Activated CD8-positive, alpha-beta T cell treated with anti-CD3 and anti-CD28 coated beads, Interleukin-2, amount 10 ng/mL, durations not matched to agents 7 days and 5 days (primary cell): ENCODE data around the gene PROKR1. TPM values are rescaled to one million over a fixed set of nuclear protein-coding genes. Genes with fewer than 3 reads are reported as not detected.
"Not testable (repeated sequence)": the region's sequence is repeated elsewhere in the genome, so short reads cannot be mapped to it uniquely, and the experiment has no call there.

Experiments
- ATAC-seq: fragments of 150-1000 bp; cut with Tn5 transposase; one replicate; pipeline ENCODE4 v1.10.0; 2021; ENCODE audit warnings: moderate library complexity
- CTCF ChIA-PET: fragments of 350-600 bp; sonication (Branson Sonifier 250); formaldehyde crosslinking; loops from one replicate; lab custom pipeline; 2021; ENCODE audit warnings: antibody characterized with exemption; lab: Charles Lee
- POLR2A ChIA-PET: fragments of 350-600 bp; sonication (Branson Sonifier 250); formaldehyde crosslinking; loops from one replicate; lab custom pipeline; 2021; ENCODE audit warnings: antibody characterized with exemption; lab: Charles Lee
- DNase-seq: peaks from one replicate; pipeline ENCODE4 v3.0.0-alpha.2; 2020
- H3K27ac Mint-ChIP-seq: one replicate; pipeline ENCODE4 v1.8.0; 2021; ENCODE audit warnings: mild to moderate bottlenecking, mixed read lengths
- H3K27me3 Mint-ChIP-seq: one replicate; pipeline ENCODE4 v1.8.0; 2021; ENCODE audit warnings: low read depth, mixed read lengths
- H3K36me3 Mint-ChIP-seq: one replicate; pipeline ENCODE4 v1.8.0; 2021; ENCODE audit warnings: low read depth, mixed read lengths
- H3K4me1 Mint-ChIP-seq: one replicate; pipeline ENCODE4 v1.8.0; 2021; ENCODE audit warnings: low read depth, mixed read lengths
- H3K4me3 Mint-ChIP-seq: one replicate; pipeline ENCODE4 v1.8.0; 2021; ENCODE audit warnings: mild to moderate bottlenecking, mixed read lengths
- H3K9me3 Mint-ChIP-seq: one replicate; pipeline ENCODE4 v1.8.0; 2022; ENCODE audit warnings: mixed read lengths; ENCODE audit not compliant: insufficient read depth
- total RNA-seq, 2 experiments: library from RNA; stranded (reverse); gene quantifications; one replicate each; pipeline ENCODE4 v1.2.3, GENCODE V29; 2021

Gene PROKR1
- total RNA-seq, 2 experiments from 2014 or later: not detected

GRCh38 chr2:68659081-68659480 is 15.7 kb downstream of the PROKR1 start:
- DNase-seq (no peak), ATAC-seq (no peak)
- no peaks in the 10 kb centered on the region for H3K9me3 Mint-ChIP-seq
- H3K27ac Mint-ChIP-seq: no peak overlapping the region
- ChIA-PET CTCF (no interaction called here), POLR2A (no interaction called here)
- no peak overlapping the region for H3K4me3 Mint-ChIP-seq
- peaks cover 25% of the 10 kb centered on the region for H3K27me3 Mint-ChIP-seq
- peaks cover 20% of the 10 kb centered on the region for H3K4me1 Mint-ChIP-seq
- H3K36me3 Mint-ChIP-seq: peaks cover 2% of the 10 kb centered on the region

GRCh38 chr2:68660658-68661057 is 17.3 kb downstream of the PROKR1 start:
- Mint-ChIP-seq H3K9me3 (no peaks in the 10 kb centered on the region), H3K4me1 (peaks cover 7% of the 10 kb centered on the region), H3K27me3 (peaks cover 24% of the 10 kb centered on the region), H3K27ac (no peak overlapping the region), H3K4me3 (no peak overlapping the region), H3K36me3 (no peaks in the 10 kb centered on the region)
- DNase-seq (no peak), ATAC-seq (no peak)
- CTCF ChIA-PET: interaction anchor here (1.3 kb wide), 1 partner anchor 48 kb away, joined by 3 read pairs; no protein-coding TSS in a partner anchor
- POLR2A ChIA-PET: no interaction called here

- no peak overlapping the region for H3K27ac Mint-ChIP-seq
- ATAC-seq: no peak
- CTCF ChIA-PET: interaction anchor here (0.9 to 3.5 kb wide), 5 partner anchors 11 to 282 kb away, joined by 3 to 9 read pairs (median 4); no protein-coding TSS in a partner anchor
Measured at GRCh38 chr2:68662466-68662865, 19.1 kb downstream of the PROKR1 start.

DNA sequence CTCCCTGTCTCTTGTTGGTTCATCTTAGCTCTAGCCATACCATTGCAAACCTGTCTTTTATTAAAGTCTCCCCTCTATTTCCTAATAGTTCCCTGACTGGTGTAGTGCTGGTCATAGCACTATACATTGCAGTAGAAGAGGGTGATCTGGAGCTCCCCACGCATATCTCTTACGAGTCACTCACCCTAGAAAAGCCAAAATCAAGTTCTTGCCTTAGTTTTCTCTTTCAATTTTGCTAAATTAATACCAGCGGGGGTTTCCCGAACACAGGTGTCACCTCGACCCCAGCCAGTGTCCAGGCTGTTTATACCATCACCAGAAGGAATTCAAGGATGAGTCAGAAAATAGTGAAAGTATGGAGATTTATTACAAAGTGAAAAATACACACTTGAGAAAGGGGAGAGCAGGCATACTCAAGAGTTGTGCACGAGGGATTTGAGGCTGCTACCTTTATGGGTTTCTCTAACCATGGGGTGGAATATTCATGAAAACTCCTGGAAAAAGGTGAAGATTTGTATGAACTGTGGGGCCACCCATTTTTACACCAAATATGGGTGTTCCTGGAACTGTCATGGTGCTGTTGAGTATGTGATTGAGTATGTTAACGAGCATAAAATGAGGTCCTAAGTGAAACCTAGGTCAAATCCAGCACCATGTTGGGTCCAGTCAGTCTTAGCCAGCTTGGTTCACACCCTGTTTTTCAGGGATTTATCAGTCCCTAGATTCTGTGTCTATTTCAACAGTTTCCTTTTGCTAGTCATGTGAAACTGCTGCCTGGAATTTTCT is 20.2 kb downstream of the PROKR1 start:
- Mint-ChIP-seq H3K27ac (no peak overlapping the region), H3K4me3 (no peak overlapping the region), H3K27me3 (peaks cover 5% of the 10 kb centered on the region), H3K9me3 (peaks cover 11% of the 10 kb centered on the region), H3K4me1 (peaks cover 9% of the 10 kb centered on the region), H3K36me3 (no peaks in the 10 kb centered on the region)
- CTCF ChIA-PET: interaction anchor here (1.6 to 3.5 kb wide), 2 partner anchors 45 to 280 kb away, joined by 6 to 9 read pairs; no protein-coding TSS in a partner anchor
- ATAC-seq (no peak), DNase-seq (no peak)
- POLR2A ChIA-PET: no interaction called here

More at GRCh38 chr2:68662466-68662865, 19.1 kb downstream of the PROKR1 start:
- H3K4me3 Mint-ChIP-seq: no peak overlapping the region
- POLR2A ChIA-PET: no interaction called here
- H3K36me3 Mint-ChIP-seq: no peaks in the 10 kb centered on the region
- H3K4me1 Mint-ChIP-seq: peaks cover 7% of the 10 kb centered on the region
- peaks cover 12% of the 10 kb centered on the region for H3K27me3 Mint-ChIP-seq
- H3K9me3 Mint-ChIP-seq: peaks cover 7% of the 10 kb centered on the region
- DNase-seq: no peak

GRCh38 chr2:68667371-68667770 is 24.0 kb downstream of the PROKR1 start:
- H3K4me1 Mint-ChIP-seq: peaks cover 15% of the 10 kb centered on the region
- ChIA-PET CTCF (no interaction called here), POLR2A (no interaction called here)
- H3K27ac Mint-ChIP-seq: no peak overlapping the region
- no peak overlapping the region for H3K4me3 Mint-ChIP-seq
- peaks cover 5% of the 10 kb centered on the region for H3K27me3 Mint-ChIP-seq
- ATAC-seq (no peak), DNase-seq (no peak)
- peaks cover 11% of the 10 kb centered on the region for H3K9me3 Mint-ChIP-seq
- no peaks in the 10 kb centered on the region for H3K36me3 Mint-ChIP-seq

DNA sequence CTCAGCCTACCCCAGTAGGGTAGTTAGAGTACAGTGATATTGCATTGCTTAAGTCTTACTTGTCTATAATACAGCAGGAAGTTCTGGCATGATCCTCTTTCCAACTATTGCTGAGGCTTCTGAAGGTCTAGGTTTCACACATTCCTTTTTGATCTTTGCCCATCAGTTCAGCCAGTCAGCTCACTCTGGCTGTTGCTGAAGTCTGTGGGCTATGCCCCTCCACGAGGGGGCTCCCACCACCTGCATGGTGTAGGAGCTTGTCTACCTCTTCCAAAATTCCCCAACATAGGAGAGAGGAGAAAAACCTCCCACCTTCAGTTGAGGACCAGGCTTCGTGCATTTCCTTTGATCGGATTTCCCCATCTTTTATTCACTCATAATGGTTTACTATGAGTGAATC is 26.3 kb downstream of the PROKR1 start:
- Mint-ChIP-seq H3K36me3 (no peaks in the 10 kb centered on the region), H3K27me3 (peaks cover 3% of the 10 kb centered on the region), H3K4me1 (peaks cover 8% of the 10 kb centered on the region), H3K4me3 (no peak overlapping the region), H3K27ac (no peak overlapping the region), H3K9me3 (peaks cover 11% of the 10 kb centered on the region)
- no peak for ATAC-seq
- ChIA-PET CTCF (interaction anchor here (1.4 kb wide), 1 partner anchor 16 kb away, joined by 3 read pairs; no protein-coding TSS in a partner anchor), POLR2A (interaction anchor here (0.6 kb wide), 1 partner anchor 84 kb away, joined by 3 read pairs; no protein-coding TSS in a partner anchor)
- no peak for DNase-seq

GRCh38 chr2:68671961-68672360 is 28.6 kb downstream of the PROKR1 start:
- Mint-ChIP-seq H3K4me1 (peaks cover 8% of the 10 kb centered on the region), H3K4me3 (no peak overlapping the region), H3K36me3 (peaks cover 2% of the 10 kb centered on the region), H3K9me3 (peaks cover 9% of the 10 kb centered on the region), H3K27ac (no peak overlapping the region), H3K27me3 (peaks cover 10% of the 10 kb centered on the region)
- POLR2A ChIA-PET: no interaction called here
- CTCF ChIA-PET: no interaction called here
- DNase-seq (no peak), ATAC-seq (no peak)

GRCh38 chr2:68673631-68674030 is 30.3 kb downstream of the PROKR1 start:
- no peak for ATAC-seq
- Mint-ChIP-seq H3K27ac (no peak overlapping the region), H3K36me3 (peaks cover 2% of the 10 kb centered on the region), H3K4me3 (no peak overlapping the region), H3K9me3 (no peaks in the 10 kb centered on the region), H3K27me3 (peaks cover 10% of the 10 kb centered on the region), H3K4me1 (peaks cover 6% of the 10 kb centered on the region)
- DNase-seq: no peak
- CTCF ChIA-PET: interaction anchor here (1.2 kb wide), 1 partner anchor 36 kb away, joined by 3 read pairs; no protein-coding TSS in a partner anchor
- POLR2A ChIA-PET: no interaction called here

- H3K27me3 Mint-ChIP-seq: peaks cover 10% of the 10 kb centered on the region
- H3K36me3 Mint-ChIP-seq: peaks cover 2% of the 10 kb centered on the region
- no peak for DNase-seq
- CTCF ChIA-PET: no interaction called here
- ATAC-seq: no peak
- no peak overlapping the region for H3K27ac Mint-ChIP-seq
- peaks cover 2% of the 10 kb centered on the region for H3K4me1 Mint-ChIP-seq
- H3K9me3 Mint-ChIP-seq: peaks cover 1% of the 10 kb centered on the region
- POLR2A ChIA-PET: no interaction called here
- no peak overlapping the region for H3K4me3 Mint-ChIP-seq
Measured at GRCh38 chr2:68675470-68675869, 32.1 kb downstream of the PROKR1 start.

- CTCF ChIA-PET, DNase-seq, H3K27ac Mint-ChIP-seq, POLR2A ChIA-PET, H3K4me3 Mint-ChIP-seq, H3K9me3 Mint-ChIP-seq, H3K36me3 Mint-ChIP-seq, ATAC-seq, H3K4me1 Mint-ChIP-seq: not testable (repeated sequence)
- peaks cover 13% of the 10 kb centered on the region for H3K27me3 Mint-ChIP-seq
Measured at GRCh38 chr2:68677837-68678236, 34.5 kb downstream of the PROKR1 start.

GRCh38 chr2:68679166-68679916 is 36.0 kb downstream of the PROKR1 start:
- H3K4me3 Mint-ChIP-seq: peak overlapping the region; percentile 26
- H3K27ac Mint-ChIP-seq, ATAC-seq, H3K4me1 Mint-ChIP-seq, DNase-seq, POLR2A ChIA-PET, H3K36me3 Mint-ChIP-seq, CTCF ChIA-PET, H3K9me3 Mint-ChIP-seq: not testable (repeated sequence)
- peaks cover 12% of the 10 kb centered on the region for H3K27me3 Mint-ChIP-seq

GRCh38 chr2:68679917-68680267 is 36.5 kb downstream of the PROKR1 start:
- DNase-seq, H3K4me3 Mint-ChIP-seq, CTCF ChIA-PET, ATAC-seq, H3K27ac Mint-ChIP-seq, H3K4me1 Mint-ChIP-seq, H3K36me3 Mint-ChIP-seq, POLR2A ChIA-PET, H3K9me3 Mint-ChIP-seq: not testable (repeated sequence)
- peaks cover 10% of the 10 kb centered on the region for H3K27me3 Mint-ChIP-seq
